OCI-LY7 (cell line): ENCODE data around the gene SAXO1. TPM values are rescaled to one million over a fixed set of nuclear protein-coding genes. Genes with fewer than 3 reads are reported as not detected.
"Not testable (repeated sequence)": the region's sequence is repeated elsewhere in the genome, so short reads cannot be mapped to it uniquely, and the experiment has no call there.

ENCODE experiments used
- BruUV-seq: library from RNA; stranded (reverse); fragments of 400-500 nt; replicated peaks from 2 replicates; lab custom pipeline; 2021; lab: Mats Ljungman, UMichigan
- CTCF ChIA-PET: fragments of 300-600 bp; sonication (Branson Sonifier 250); formaldehyde crosslinking; loops from one replicate; lab custom pipeline; 2022; ENCODE audit warnings: antibody characterized with exemption; ENCODE audit not compliant: unreplicated experiment; lab: Charles Lee
- POLR2A ChIA-PET: fragments of 300-600 bp; sonication (Branson Sonifier 250); formaldehyde crosslinking; loops from one replicate; lab custom pipeline; 2022; ENCODE audit warnings: antibody characterized with exemption; lab: Charles Lee
- DNase-seq: peaks from one replicate; pipeline ENCODE4 v3.0.0-alpha.2; 2015; ENCODE audit warnings: low spot score
- H2AFZ ChIP-seq: fragments of 200-600 bp; sonication (generic), shearing (Covaris generic); 2 replicates; pipeline ENCODE4 v1.6.1; 2014; ENCODE audit warnings: mild to moderate bottlenecking, antibody characterized with exemption, low read length, moderate library complexity
- H3K27ac ChIP-seq: fragments of 200-600 bp; sonication (generic); 2 replicates; pipeline ENCODE4 v1.5.1; 2014; ENCODE audit warnings: mixed run types, low read depth, mild to moderate bottlenecking, moderate library complexity, low read length, inconsistent platforms; ENCODE audit not compliant: poor library complexity, severe bottlenecking
- H3K36me3 ChIP-seq: fragments of 200-600 bp; sonication (generic); 2 replicates; pipeline ENCODE4 v1.6.1; 2014; ENCODE audit warnings: mild to moderate bottlenecking, antibody characterized with exemption, low read length, moderate library complexity, mixed read lengths; ENCODE audit not compliant: insufficient read depth
- H3K4me1 ChIP-seq: fragments of 200-600 bp; sonication (generic); 2 replicates; pipeline ENCODE4 v1.5.1; 2014; ENCODE audit warnings: mild to moderate bottlenecking, low read length; ENCODE audit not compliant: insufficient read depth, poor library complexity, severe bottlenecking
- H3K4me2 ChIP-seq: fragments of 200-600 bp; sonication (generic); 2 replicates; pipeline ENCODE4 v1.6.1; 2014; ENCODE audit warnings: mild to moderate bottlenecking, low read length
- H3K4me3 ChIP-seq: fragments of 200-600 bp; sonication (generic); 2 replicates; pipeline ENCODE4 v1.5.1; 2014; ENCODE audit warnings: mild to moderate bottlenecking, low read depth, low read length; ENCODE audit not compliant: poor library complexity, severe bottlenecking
- H3K79me2 ChIP-seq: fragments of 200-600 bp; sonication (generic); 2 replicates; pipeline ENCODE4 v1.6.1; 2016; ENCODE audit warnings: low read depth, mild to moderate bottlenecking, low read length, moderate library complexity, mixed read lengths; ENCODE audit not compliant: insufficient read depth
- H3K9me2 ChIP-seq: fragments of 200-600 bp; sonication (generic); 2 replicates; pipeline ENCODE4 v1.6.1; 2016; ENCODE audit warnings: mild to moderate bottlenecking, low read length, mixed read lengths; ENCODE audit not compliant: insufficient read depth
- H3K9me3 ChIP-seq: fragments of 200-600 bp; sonication (generic); 2 replicates; pipeline ENCODE4 v1.6.1; 2014; ENCODE audit warnings: mild to moderate bottlenecking, mixed run types, low read length, mixed read lengths
- H4K20me1 ChIP-seq: fragments of 200-600 bp; sonication (generic); 2 replicates; pipeline ENCODE4 v1.6.1; 2014; ENCODE audit warnings: mild to moderate bottlenecking, antibody characterized with exemption, low read length, moderate library complexity, mixed read lengths; ENCODE audit not compliant: insufficient read depth
- CTCF ChIP-seq: fragments of 200-600 bp; sonication (generic); conservative IDR thresholded peaks from 2 replicates; pipeline ENCODE4 v1.5.1; 2014; ENCODE audit warnings: mild to moderate bottlenecking, antibody characterized with exemption, low read length, moderate library complexity, mixed read lengths
- EZH2phosphoT487 ChIP-seq: fragments of 200-600 bp; sonication (generic); IDR thresholded peaks from 2 replicates; pipeline ENCODE4 v1.6.1; 2018; ENCODE audit warnings: low read depth, borderline replicate concordance, mild to moderate bottlenecking, mixed run types, antibody characterized with exemption, low read length, moderate library complexity, mixed read lengths
- intact Hi-C: fragments of 100-400 bp; cut with micrococcal nuclease; formaldehyde crosslinking; loops from one replicate; pipeline ENCODE4 v1.10.0; 2022; ENCODE audit not compliant: unreplicated experiment
- total RNA-seq, 2 experiments: library from RNA; depleted of rRNA in 1 of 2; stranded (reverse); fragments of >200 nt in 1 of 2; shearing (Covaris generic) in 1 of 2; gene quantifications; 2 replicates each; pipeline ENCODE4 v1.2.3, GENCODE V29; 2014 to 2022

The SAXO1 gene
- total RNA-seq, 2 experiments from 2014 or later, result 0.63 TPM; not detected in 1

- Histone ChIP-seq H4K20me1 (no peaks in the 10 kb centered on the region), H3K79me2 (no peaks in the 10 kb centered on the region), H3K4me1 (no peaks in the 10 kb centered on the region), H3K9me2 (no peaks in the 10 kb centered on the region), H3K36me3 (no peaks in the 10 kb centered on the region), H3K9me3 (no peaks in the 10 kb centered on the region), H3K4me2 (no peak overlapping the region), H3K4me3 (no peak overlapping the region), H2AFZ (no peak overlapping the region), H3K27ac (no peak overlapping the region)
- no TSS peak for BruUV-seq
- POLR2A ChIA-PET, result no interaction called here
- TF ChIP-seq EZH2phosphoT487 (no peak), CTCF (no peak)
- no peak for DNase-seq
- intact Hi-C loops, result no loop called here
- CTCF ChIA-PET, result no interaction called here
These were observed 36.8 kb downstream of the SAXO1 start for GRCh38 chr9:18996211-18996610.

- no TSS peak for BruUV-seq
- H3K9me3 ChIP-seq, result no peaks in the 10 kb centered on the region
- no peaks in the 10 kb centered on the region for H4K20me1 ChIP-seq
- no peak for TF ChIP-seq EZH2phosphoT487
- no peak for TF ChIP-seq CTCF
- CTCF ChIA-PET, result no interaction called here
- H3K9me2 ChIP-seq, result no peaks in the 10 kb centered on the region
- no peaks in the 10 kb centered on the region for H3K79me2 ChIP-seq
- no peak overlapping the region for H3K4me2 ChIP-seq
- POLR2A ChIA-PET, result interaction anchor here (0.6 kb wide), 1 partner anchor 336 kb away, joined by 6 read pairs; no protein-coding TSS in a partner anchor
- H2AFZ ChIP-seq, result no peak overlapping the region
- no peaks in the 10 kb centered on the region for H3K36me3 ChIP-seq
- DNase-seq, result no peak
- no peak overlapping the region for H3K4me3 ChIP-seq
- no peaks in the 10 kb centered on the region for H3K4me1 ChIP-seq
- intact Hi-C loops, result no loop called here
- no peak overlapping the region for H3K27ac ChIP-seq
These were observed 38.6 kb downstream of the SAXO1 start for GRCh38 chr9:18994263-18994916.

DNA sequence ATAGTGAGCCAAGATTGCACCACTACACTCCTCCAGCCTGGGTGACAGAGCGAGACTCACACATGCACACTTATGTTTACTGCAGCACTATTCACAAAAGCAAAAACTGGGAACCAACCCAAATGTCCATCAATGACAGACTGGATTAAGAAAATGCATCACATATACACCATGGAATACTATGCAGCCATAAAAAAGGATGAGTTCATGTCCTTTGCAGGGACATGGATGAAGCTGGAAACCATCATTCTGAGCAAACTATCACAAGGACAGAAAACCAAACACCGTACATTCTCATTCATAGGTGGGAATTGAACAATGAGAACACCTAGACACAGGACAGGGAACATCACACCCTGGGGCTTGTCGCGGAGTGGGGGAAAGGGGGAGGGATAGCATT is 41.8 kb downstream of the SAXO1 start:
- H3K4me3 ChIP-seq, CTCF ChIA-PET, intact Hi-C loops, H3K79me2 ChIP-seq, H3K4me2 ChIP-seq, H2AFZ ChIP-seq, POLR2A ChIA-PET, H3K9me3 ChIP-seq, H3K9me2 ChIP-seq, BruUV-seq, H3K36me3 ChIP-seq, H4K20me1 ChIP-seq, DNase-seq, H3K4me1 ChIP-seq, H3K27ac ChIP-seq: not testable (repeated sequence)
